Measurements from ENCODE around the gene ZKSCAN4.

Gene ZKSCAN4

GRCh38 chr6:28252009-28252975, at the start of gene ZKSCAN4:
ZKSCAN4 (minus strand) TSS chr6:28252269; CDS start chr6:28251980, 289 bp downstream.
- DNase-seq (ENCODE audit: low spot score), result peak; percentile 84

- no peak for DNase-seq (ENCODE audit: low spot score)
These were observed 44.5 kb upstream of the ZKSCAN4 start for GRCh38 chr6:28296520-28297060.

GRCh38 chr6:28295326-28295725, 43.3 kb upstream of the ZKSCAN4 start:
- no peak for DNase-seq (ENCODE audit: low spot score)

- DNase-seq (ENCODE audit: low spot score), result no peak
These were observed 39.5 kb upstream of the ZKSCAN4 start for GRCh38 chr6:28291573-28291972.

GRCh38 chr6:28282926-28283325, 30.9 kb upstream of the ZKSCAN4 start:
- DNase-seq (ENCODE audit: low spot score), result no peak

- peak; percentile 73 for DNase-seq (ENCODE audit: low spot score)
These were observed 29.4 kb upstream of the ZKSCAN4 start, which contains the start of gene PGBD1 for GRCh38 chr6:28281288-28282064. PGBD1 (plus strand) TSS chr6:28281572; CDS start chr6:28283814, 2,242 bp downstream.

- DNase-seq (ENCODE audit: low spot score), result no peak
These were observed 28.7 kb upstream of the ZKSCAN4 start for GRCh38 chr6:28280595-28281287.

- DNase-seq (ENCODE audit: low spot score), result no peak
These were observed 25.7 kb upstream of the ZKSCAN4 start for GRCh38 chr6:28277746-28278145.

- DNase-seq (ENCODE audit: low spot score), result no peak
These were observed 22.8 kb upstream of the ZKSCAN4 start for GRCh38 chr6:28274888-28275287.

GRCh38 chr6:28269492-28269891, 17.4 kb upstream of the ZKSCAN4 start:
- DNase-seq (ENCODE audit: low spot score), result no peak

GRCh38 chr6:28267695-28268059, 15.6 kb upstream of the ZKSCAN4 start:
- no peak for DNase-seq (ENCODE audit: low spot score)

GRCh38 chr6:28266962-28267694, 15.1 kb upstream of the ZKSCAN4 start, which contains the start of gene ZSCAN26:
ZSCAN26 (plus strand) TSS chr6:28267143; CDS start chr6:28271920, 4,777 bp downstream.
- peak; percentile 93 for DNase-seq (ENCODE audit: low spot score)

- no peak for DNase-seq (ENCODE audit: low spot score)
These were observed 14.5 kb upstream of the ZKSCAN4 start for GRCh38 chr6:28266563-28266961.

- no peak for DNase-seq (ENCODE audit: low spot score)
These were observed 12.8 kb upstream of the ZKSCAN4 start for GRCh38 chr6:28264834-28265401.

GRCh38 chr6:28263922-28264321, 11.9 kb upstream of the ZKSCAN4 start:
- DNase-seq (ENCODE audit: low spot score), result no peak

- DNase-seq (ENCODE audit: low spot score), result no peak
These were observed 7.1 kb upstream of the ZKSCAN4 start, which contains the start of gene NKAPL for GRCh38 chr6:28258877-28259777. NKAPL (plus strand) TSS chr6:28259297; CDS start chr6:28259372, 75 bp downstream.

GRCh38 chr6:28257042-28257441, 5.0 kb upstream of the ZKSCAN4 start:
- DNase-seq (ENCODE audit: low spot score), result no peak

GRCh38 chr6:28254121-28254519, 2.1 kb upstream of the ZKSCAN4 start:
- DNase-seq (ENCODE audit: low spot score), result peak; percentile 40

- DNase-seq (ENCODE audit: low spot score), result peak; percentile 47
These were observed 434 bp downstream of the ZKSCAN4 start for GRCh38 chr6:28251661-28252008.

- no peak for DNase-seq (ENCODE audit: low spot score)
These were observed 1.3 kb downstream of the ZKSCAN4 start for GRCh38 chr6:28250747-28251146.

Measured in NAMALWA (cell line).